CD14-positive monocyte (primary cell): ENCODE data around the gene GPANK1. TPM values are rescaled to one million over a fixed set of nuclear protein-coding genes. Genes with fewer than 3 reads are reported as not detected.

Experiments used
- DNase-seq, 3 donors: peaks; one replicate each; pipeline ENCODE4 v3.0.0-alpha.2; 2011 to 2022
- H2AFZ ChIP-seq: 2 replicates; pipeline ENCODE4 v1.6.0; 2012; ENCODE audit warnings: mild to moderate bottlenecking, low read depth, low read length, inconsistent platforms; ENCODE audit not compliant: insufficient read depth, poor library complexity, severe bottlenecking
- H3K27ac ChIP-seq, 2 donors: 1 replicate in 1 of 2; 2 replicates in 1 of 2; pipeline ENCODE4 v1.5.1; 2012 to 2013; ENCODE audit warnings: low read length in 2 of 2, control low read depth in 1 of 2, inconsistent platforms in 1 of 2, low read depth in 1 of 2, mild to moderate bottlenecking in 1 of 2
- H3K27me3 ChIP-seq, 2 donors: one replicate each; pipeline versions ENCODE4 v1.6.0 to v1.6.1; 2011 to 2013; ENCODE audit warnings: low read length in 2 of 2; ENCODE audit not compliant: control insufficient read depth in 2 of 2, insufficient read depth in 2 of 2
- H3K36me3 ChIP-seq, 2 donors: replicated peaks in 1 of 2; 1 replicate in 1 of 2; 2 replicates in 1 of 2; pipeline versions ENCODE4 v1.5.1 to v1.6.1; 2012 to 2013; ENCODE audit warnings: low read length in 2 of 2, control low read depth in 1 of 2, inconsistent platforms in 1 of 2, mild to moderate bottlenecking in 1 of 2; ENCODE audit not compliant: insufficient read depth in 2 of 2, control insufficient read depth in 1 of 2
- H3K4me1 ChIP-seq, 2 donors: 1 replicate in 1 of 2; 2 replicates in 1 of 2; pipeline versions ENCODE4 v1.5.1 to v1.6.1; 2012 to 2013; ENCODE audit warnings: low read length in 2 of 2, control low read depth in 1 of 2, inconsistent platforms in 1 of 2, mild to moderate bottlenecking in 1 of 2, moderate library complexity in 1 of 2; ENCODE audit not compliant: insufficient read depth in 2 of 2, control insufficient read depth in 1 of 2
- H3K4me2 ChIP-seq: replicated peaks from 2 replicates; pipeline ENCODE3; 2012; ENCODE audit warnings: low read length, moderate library complexity, mild to moderate bottlenecking; ENCODE audit not compliant: poor library complexity, severe bottlenecking; ENCODE audit errors: extremely low read depth
- H3K4me3 ChIP-seq, 3 experiments: fragments of 200-600 bp in 1 of 3; sonication (generic) in 1 of 3; replicated peaks in 1 of 3; 1 replicate in 2 of 3; 2 replicates in 1 of 3; pipeline ENCODE4 v1.5.1; 2011 to 2013; ENCODE audit warnings: low read length in 3 of 3, mild to moderate bottlenecking in 3 of 3, control low read depth in 2 of 3, low read depth in 2 of 3, inconsistent platforms in 1 of 3, moderate library complexity in 1 of 3
- H3K79me2 ChIP-seq: 2 replicates; pipeline ENCODE4 v1.6.0; 2012; ENCODE audit warnings: mild to moderate bottlenecking, control low read depth, inconsistent platforms, low read length, moderate library complexity; ENCODE audit not compliant: insufficient read depth
- H3K9ac ChIP-seq: 2 replicates; pipeline ENCODE4 v1.6.0; 2017; ENCODE audit warnings: low read length, mild to moderate bottlenecking; ENCODE audit not compliant: insufficient read depth, poor library complexity, severe bottlenecking
- H3K9me3 ChIP-seq, 2 donors: replicated peaks in 1 of 2; 1 replicate in 1 of 2; 2 replicates in 1 of 2; pipeline versions ENCODE4 v1.5.1 to v1.6.1; 2012 to 2013; ENCODE audit warnings: low read length in 2 of 2, control low read depth in 1 of 2; ENCODE audit not compliant: control insufficient read depth in 1 of 2, insufficient read depth in 1 of 2
- H4K20me1 ChIP-seq: 2 replicates; pipeline ENCODE4 v1.6.0; 2012; ENCODE audit warnings: mild to moderate bottlenecking, low read length, control low read depth, moderate library complexity; ENCODE audit not compliant: insufficient read depth
- H3K27ac Mint-ChIP-seq, 7 donors: one replicate each; pipeline ENCODE4 v1.8.0; 2020; ENCODE audit warnings: mild to moderate bottlenecking in 7 of 7, mixed read lengths in 7 of 7, moderate library complexity in 6 of 7, inconsistent platforms in 2 of 7
- H3K27me3 Mint-ChIP-seq, 3 donors: one replicate each; pipeline ENCODE4 v1.8.0; 2021 to 2022; ENCODE audit warnings: low read depth in 3 of 3, mild to moderate bottlenecking in 3 of 3, mixed read lengths in 3 of 3, moderate library complexity in 3 of 3, inconsistent platforms in 1 of 3
- H3K36me3 Mint-ChIP-seq, 2 donors: one replicate each; pipeline ENCODE4 v1.8.0; 2020; ENCODE audit warnings: mixed read lengths in 2 of 2, inconsistent platforms in 1 of 2, mild to moderate bottlenecking in 1 of 2
- H3K4me1 Mint-ChIP-seq: one replicate; pipeline ENCODE4 v1.8.0; 2020; ENCODE audit warnings: mild to moderate bottlenecking, mixed read lengths
- H3K4me3 Mint-ChIP-seq, 2 donors: one replicate each; pipeline ENCODE4 v1.8.0; 2020; ENCODE audit warnings: mild to moderate bottlenecking in 2 of 2, mixed read lengths in 2 of 2, moderate library complexity in 1 of 2
- H3K9me3 Mint-ChIP-seq, 7 donors: one replicate each; pipeline ENCODE4 v1.8.0; 2020 to 2022; ENCODE audit warnings: mixed read lengths in 7 of 7, mild to moderate bottlenecking in 6 of 7, moderate library complexity in 6 of 7, inconsistent platforms in 2 of 7
- WGBS: methylation state at CpG from one replicate; pipeline ENCODE4 v1.1.5; 2013; ENCODE audit warnings: missing lambda C conversion rate; ENCODE audit not compliant: insufficient coverage; 5-methylcytosine and 5-hydroxymethylcytosine counted together
- intact Hi-C, 2 donors: fragments of 100-400 bp; cut with micrococcal nuclease; formaldehyde crosslinking; loops; one replicate each; pipeline versions ENCODE4 v1.15.0 to v1.15.1; 2023
- polyA plus RNA-seq, 3 donors: library from polyadenylated mRNA; depleted of rRNA in 1 of 3; unstranded in 2 of 3; stranded (reverse) in 1 of 3; fragments of 300-500 nt in 2 of 3; fragments of >200 nt in 1 of 3; fragmentation: Illumina TruSeq in 2 of 3; gene quantifications; 1 replicate in 2 of 3; 2 replicates in 1 of 3; pipeline ENCODE4 v1.2.3, GENCODE V29; 2012 to 2021
- TF ChIP-seq, protein P1 (sequence below): fragments of 200-600 bp; IDR thresholded peaks from one replicate; pipeline ENCODE4 v1.8.0; 2022; ENCODE audit warnings: antibody characterized with exemption, mild to moderate bottlenecking

GPANK1 gene
- polyA plus RNA-seq, 3 donors, result 10.8 to 13.9 (median 12.0) TPM

DNA sequence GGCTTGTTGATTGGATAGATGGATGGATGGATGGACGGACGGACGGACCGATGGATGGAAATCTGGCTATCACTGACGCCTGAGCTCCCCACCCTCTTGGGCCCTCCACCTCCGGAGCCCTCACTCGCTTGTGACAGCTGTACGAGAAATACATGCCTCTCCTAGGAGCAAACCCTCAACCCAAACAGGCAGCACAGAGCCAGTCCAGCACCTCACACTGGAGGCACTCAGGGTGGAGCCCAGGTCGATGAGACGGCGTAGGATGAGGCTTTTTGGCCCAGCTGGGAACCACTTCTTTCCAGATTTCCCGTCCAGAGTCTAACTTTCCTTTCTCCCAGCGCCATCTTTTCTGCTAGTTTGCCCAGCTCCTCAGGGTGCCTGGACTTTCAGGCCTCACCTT, 18.8 kb upstream of the GPANK1 start:
- TF ChIP-seq, protein P1, sequence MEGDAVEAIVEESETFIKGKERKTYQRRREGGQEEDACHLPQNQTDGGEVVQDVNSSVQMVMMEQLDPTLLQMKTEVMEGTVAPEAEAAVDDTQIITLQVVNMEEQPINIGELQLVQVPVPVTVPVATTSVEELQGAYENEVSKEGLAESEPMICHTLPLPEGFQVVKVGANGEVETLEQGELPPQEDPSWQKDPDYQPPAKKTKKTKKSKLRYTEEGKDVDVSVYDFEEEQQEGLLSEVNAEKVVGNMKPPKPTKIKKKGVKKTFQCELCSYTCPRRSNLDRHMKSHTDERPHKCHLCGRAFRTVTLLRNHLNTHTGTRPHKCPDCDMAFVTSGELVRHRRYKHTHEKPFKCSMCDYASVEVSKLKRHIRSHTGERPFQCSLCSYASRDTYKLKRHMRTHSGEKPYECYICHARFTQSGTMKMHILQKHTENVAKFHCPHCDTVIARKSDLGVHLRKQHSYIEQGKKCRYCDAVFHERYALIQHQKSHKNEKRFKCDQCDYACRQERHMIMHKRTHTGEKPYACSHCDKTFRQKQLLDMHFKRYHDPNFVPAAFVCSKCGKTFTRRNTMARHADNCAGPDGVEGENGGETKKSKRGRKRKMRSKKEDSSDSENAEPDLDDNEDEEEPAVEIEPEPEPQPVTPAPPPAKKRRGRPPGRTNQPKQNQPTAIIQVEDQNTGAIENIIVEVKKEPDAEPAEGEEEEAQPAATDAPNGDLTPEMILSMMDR, result no peak
- Mint-ChIP-seq H3K27ac (peak overlapping the region in 3 of 7 donors; percentile 37 to 70 (median 68)), H3K9me3 (peaks cover 0 to 4% (median 0%) of the 10 kb centered on the region in 7 donors), H3K27me3 (peaks cover 10 to 15% (median 10%) of the 10 kb centered on the region in 3 donors), H3K4me1 (peaks cover 29% of the 10 kb centered on the region), H3K4me3 (peak overlapping the region in 1 of 2 donors; percentile 70), H3K36me3 (peaks cover 42 to 45% of the 10 kb centered on the region in 2 donors)
- no peaks in the 10 kb centered on the region for H3K9me3 ChIP-seq
- no peak overlapping the region for H2AFZ ChIP-seq
- peaks cover 29 to 46% of the 10 kb centered on the region in 2 donors for H3K36me3 ChIP-seq
- no peak for DNase-seq
- peaks cover 26 to 28% of the 10 kb centered on the region in 2 donors for H3K4me1 ChIP-seq
- WGBS, result 93% methylated on average over 7 of the region's 13 CpGs
- H3K27ac ChIP-seq, result no peak overlapping the region
- peaks cover 0 to 4% of the 10 kb centered on the region in 2 donors for H3K27me3 ChIP-seq
- no peaks in the 10 kb centered on the region for H4K20me1 ChIP-seq
- peak overlapping the region in 1 of 3 experiments; percentile 50 for H3K4me3 ChIP-seq
- H3K79me2 ChIP-seq, result no peaks in the 10 kb centered on the region
- H3K4me2 ChIP-seq, result peak overlapping the region; percentile 53
- intact Hi-C loops, result loop anchor here (5.0 kb wide), 2 partner anchors 149 to 184 kb away; no protein-coding TSS in a partner anchor
- no peak overlapping the region for H3K9ac ChIP-seq

DNA sequence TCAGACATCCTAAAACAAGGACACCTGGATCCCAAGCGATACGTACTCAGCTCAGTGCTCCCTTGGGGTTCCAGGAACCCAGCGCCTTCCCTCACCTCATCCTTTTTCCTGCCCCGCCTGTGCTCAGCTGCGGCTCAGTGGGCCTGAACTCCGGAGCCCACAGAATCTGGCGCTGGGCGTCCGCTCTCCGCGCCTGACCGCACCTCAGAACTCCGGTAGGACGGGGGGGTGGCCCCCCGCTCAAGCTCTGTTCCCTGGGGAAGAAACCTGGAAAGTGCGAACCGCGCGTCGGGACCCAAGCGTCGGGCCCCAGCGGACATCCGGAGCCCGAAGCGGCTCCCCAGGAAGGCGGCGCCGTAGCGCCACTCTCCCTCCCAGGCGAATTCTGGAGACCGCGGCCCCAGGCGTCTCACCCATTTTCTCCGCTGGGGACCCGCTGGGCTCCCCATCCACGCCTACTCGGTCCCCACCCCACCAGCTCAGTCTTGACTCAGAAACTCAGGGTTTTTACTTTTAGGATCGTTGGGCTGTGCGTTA, 16.4 kb upstream of the GPANK1 start:
- peaks cover 0 to 4% (median 0%) of the 10 kb centered on the region in 7 donors for H3K9me3 Mint-ChIP-seq
- peaks cover 0 to 4% of the 10 kb centered on the region in 2 donors for H3K27me3 ChIP-seq
- peaks cover 18 to 27% of the 10 kb centered on the region in 2 donors for H3K36me3 Mint-ChIP-seq

More for the DNA sequence above, 16.4 kb upstream of the GPANK1 start:
- Histone ChIP-seq H3K4me2 (peak overlapping the region; percentile 93), H3K4me3 (peak overlapping the region; percentile 41 to 76 (median 65)), H3K27ac (peak overlapping the region in 1 of 2 donors; percentile 17), H3K79me2 (no peaks in the 10 kb centered on the region), H2AFZ (peak overlapping the region; percentile 95), H4K20me1 (no peaks in the 10 kb centered on the region), H3K36me3 (peaks cover 5 to 22% of the 10 kb centered on the region in 2 donors), H3K9me3 (no peaks in the 10 kb centered on the region), H3K9ac (peak overlapping the region; percentile 57), H3K4me1 (peaks cover 26 to 28% of the 10 kb centered on the region in 2 donors)
- TF ChIP-seq, protein P1, result no peak
- intact Hi-C loops, result loop anchor here (2.0 to 5.0 kb wide), 3 partner anchors 46 to 186 kb away; no protein-coding TSS in a partner anchor
- Mint-ChIP-seq H3K27ac (peak overlapping the region; percentile 14 to 77 (median 42)), H3K4me3 (peak overlapping the region; percentile 84 to 91), H3K27me3 (peaks cover 8 to 10% (median 10%) of the 10 kb centered on the region in 3 donors), H3K4me1 (peaks cover 35% of the 10 kb centered on the region)
- peak in 2 of 3 donors; percentile 39 to 48 for DNase-seq
- WGBS, result 0% methylated on average over 32 of the region's 40 CpGs
